ENCODE results near the gene TYMP. TPM values are rescaled to one million over a fixed set of nuclear protein-coding genes. Genes with fewer than 3 reads are reported as not detected.

TYMP gene
- total and polyA plus RNA-seq, 10 of the 15 experiments (the other 5 are each of a cell fraction or from before 2014, with no cell fraction given), result 0.42 to 57.8 (median 24.6) TPM

- Histone ChIP-seq H3K4me1 (ENCODE audit: control insufficient read depth, insufficient read depth, low read length) (no peaks in the 10 kb centered on the region), H3K4me2 (ENCODE audit: control insufficient read depth, insufficient read depth) (no peak overlapping the region), H3K79me2 (ENCODE audit: control insufficient read depth, insufficient read depth, low read length) (no peaks in the 10 kb centered on the region), H3K4me3 (no peak overlapping the region), H3K27me3 (replicated peaks in 1 of 2; ENCODE audit: control insufficient read depth in 2 of 2, insufficient read depth in 2 of 2, low read length in 1 of 2) (peaks cover 0 to 3% of the 10 kb centered on the region in 2 experiments; a peak in 2 of 4 replicates), H2AFZ (ENCODE audit: control insufficient read depth, low read depth, low read length) (no peak overlapping the region), H3K9me3 (replicated peaks; ENCODE audit: control insufficient read depth, insufficient read depth, low read length) (no peaks in the 10 kb centered on the region), H3K36me3 (ENCODE audit: control insufficient read depth in 2 of 2, insufficient read depth in 2 of 2, low read length in 1 of 2) (no peaks in the 10 kb centered on the region), H3K27ac (ENCODE audit: control insufficient read depth, insufficient read depth) (no peak overlapping the region), H4K20me1 (ENCODE audit: control insufficient read depth, insufficient read depth) (no peaks in the 10 kb centered on the region), H3K9ac (ENCODE audit: control insufficient read depth, insufficient read depth, low read length) (no peak overlapping the region)
- DNase-seq (ENCODE audit: low read depth, low spot score) (no peak), FAIRE-seq (no peak), ATAC-seq (no peak)
- POLR2A ChIA-PET, result no interaction called here
- 42% methylated on average over 10 of the region's 10 CpGs for WGBS (ENCODE audit: insufficient coverage, insufficient replicate concordance, low lambda C conversion rate, missing lambda C conversion rate)
- CTCF ChIA-PET, result no interaction called here
- RAD21 ChIA-PET (ENCODE audit: unreplicated experiment), result no interaction called here
- SMC1A ChIA-PET (ENCODE audit: uncharacterized antibody, unreplicated experiment), result no interaction called here
- BruUV-seq (replicated peaks), result no TSS peak
- in situ Hi-C loops (cut with MboI), result no loop called here
- intact Hi-C loops (cut with micrococcal nuclease; ENCODE audit: unreplicated experiment), result no loop called here
- TF ChIP-seq MYB (IDR thresholded peaks at IDR 0.05; ENCODE audit: borderline replicate concordance, low read depth, low read length) (no peak), ZNF622 (IDR thresholded peaks at IDR 0.05) (no peak), NKRF (conservative IDR thresholded peaks at IDR 0.05) (no peak), SMARCA5 (IDR thresholded peaks at IDR 0.05) (no peak), NFYA (IDR thresholded peaks at IDR 0.05; ENCODE audit: borderline replicate concordance, low read depth, low read length) (no peak), LARP7 (IDR thresholded peaks at IDR 0.05) (no peak)
These were observed 46.7 kb downstream of the TYMP start for GRCh38 chr22:50483106-50483505.
